Amygdala (tissue), 56 donors: ENCODE measurements around the gene RHBDL2.
A peak's percentile ranks its signal among the peaks of the same experiment; 100 is the strongest.
"Not testable (repeated sequence)": the region's sequence is repeated elsewhere in the genome, so short reads cannot be mapped to it uniquely, and the experiment has no call there.

Source experiments
- DNase-seq, 56 donors: peaks; one replicate each; lab custom pipeline; 2025; lab: John Stamatoyannopoulos, UW

The RHBDL2 gene

GRCh38 chr1:38888423-38889333, 53.0 kb downstream of the RHBDL2 start:
- no peak for DNase-seq

GRCh38 chr1:38885092-38885491, 56.5 kb downstream of the RHBDL2 start:
- DNase-seq, result no peak

- no peak for DNase-seq
Observed at GRCh38 chr1:38881487-38881886, 60.1 kb downstream of the RHBDL2 start, which contains the start of gene GJA9. GJA9 (minus strand) TSS chr1:38881587; CDS start chr1:38876098, 5,489 bp downstream.

GRCh38 chr1:38875811-38876210, 65.8 kb downstream of the RHBDL2 start:
- no peak for DNase-seq

- DNase-seq, result peak; percentile 83 to 99 (median 94)
Observed at GRCh38 chr1:38873027-38873969, 68.3 kb downstream of the RHBDL2 start, which contains the start of gene MYCBP. MYCBP (minus strand) TSS chr1:38873348; CDS start chr1:38873305, 43 bp downstream.

- peak in 5 of 56 donors; percentile 22 to 45 (median 33) for DNase-seq
Observed at GRCh38 chr1:38872401-38873026, 69.1 kb downstream of the RHBDL2 start.

- no peak for DNase-seq
Observed at GRCh38 chr1:38870996-38871395, 70.6 kb downstream of the RHBDL2 start.

- DNase-seq, result no peak
Observed at GRCh38 chr1:38867208-38867607, 74.4 kb downstream of the RHBDL2 start.

GRCh38 chr1:38865112-38865715, 76.4 kb downstream of the RHBDL2 start:
- no peak for DNase-seq

GRCh38 chr1:38860454-38860795, 81.2 kb downstream of the RHBDL2 start:
- DNase-seq, result no peak

- DNase-seq, result peak; percentile 79 to 100 (median 98)
Observed at GRCh38 chr1:38859561-38860453, 81.8 kb downstream of the RHBDL2 start, which contains the start of gene RRAGC. RRAGC (minus strand) TSS chr1:38859772; CDS start chr1:38859646, 126 bp downstream.

GRCh38 chr1:38858833-38859560, 82.6 kb downstream of the RHBDL2 start:
- peak in 25 of 56 donors; percentile 17 to 58 (median 40) for DNase-seq

GRCh38 chr1:38852780-38853179, 88.8 kb downstream of the RHBDL2 start:
- no peak for DNase-seq

GRCh38 chr1:38848071-38848470, 93.6 kb downstream of the RHBDL2 start:
- DNase-seq, result no peak

GRCh38 chr1:38846210-38846609, 95.4 kb downstream of the RHBDL2 start:
- DNase-seq, result no peak

- DNase-seq, result not testable (repeated sequence)
Observed at GRCh38 chr1:38845088-38845487, 96.5 kb downstream of the RHBDL2 start.

- DNase-seq, result no peak
Observed at GRCh38 chr1:38840281-38840680, 101.3 kb downstream of the RHBDL2 start.

- no peak for DNase-seq
Observed at GRCh38 chr1:38839363-38839762, 102.3 kb downstream of the RHBDL2 start.
